Ascending aorta (tissue), 2 donors: ENCODE data around the gene OR1A1. TPM values are rescaled to one million over a fixed set of nuclear protein-coding genes. Genes with fewer than 3 reads are reported as not detected.

Source experiments
- DNase-seq, 2 donors: peaks; one replicate each; pipeline ENCODE4 v3.0.0-alpha.2; 2019; ENCODE audit warnings: low spot score in 2 of 2
- H3K27ac ChIP-seq, 2 donors: fragments of 200-600 bp; sonication (generic); one replicate each; pipeline ENCODE4 v1.5.1; 2016 to 2017; ENCODE audit warnings: mild to moderate bottlenecking in 1 of 2
- H3K27me3 ChIP-seq: fragments of 200-600 bp; sonication (generic); one replicate; pipeline ENCODE4 v1.5.1; 2017
- H3K36me3 ChIP-seq, 2 donors: fragments of 200-600 bp; sonication (generic); one replicate each; pipeline ENCODE4 v1.5.1; 2016
- H3K4me1 ChIP-seq, 2 donors: fragments of 200-600 bp; sonication (generic); one replicate each; pipeline ENCODE4 v1.5.1; 2016 to 2017; ENCODE audit warnings: mild to moderate bottlenecking in 1 of 2
- H3K4me3 ChIP-seq, 2 donors: fragments of 200-600 bp; sonication (generic); one replicate each; pipeline ENCODE4 v1.5.1; 2016 to 2017; ENCODE audit warnings: mild to moderate bottlenecking in 1 of 2
- H3K9me3 ChIP-seq, 2 donors: fragments of 200-600 bp; sonication (generic); one replicate each; pipeline ENCODE4 v1.5.1; 2016
- CTCF ChIP-seq, 3 experiments: fragments of 200-600 bp in 2 of 3; fragments of 450-650 bp in 1 of 3; sonication (generic) in 2 of 3; IDR thresholded peaks; one replicate each; pipeline ENCODE4 v1.5.1; 2016 to 2019; ENCODE audit warnings: antibody characterized with exemption in 3 of 3, mild to moderate bottlenecking in 1 of 3, moderate library complexity in 1 of 3
- intact Hi-C: fragments of 100-400 bp; cut with DNase I; formaldehyde crosslinking; loops from one replicate; pipeline ENCODE4 v1.15.1; 2023
- total RNA-seq: library from RNA; depleted of rRNA; stranded (reverse); fragments of >200 nt; gene quantifications from one replicate; pipeline ENCODE4 v1.1.0, GENCODE V29; 2016

OR1A1 gene
- total RNA-seq, result not detected

GRCh38 chr17:3207367-3207766 is at the start of gene OR1A1:
OR1A1 (plus strand) TSS chr17:3207667; CDS start chr17:3215621, 7,954 bp downstream.
- no peak for TF ChIP-seq CTCF (IDR thresholded peaks at IDR 0.05)
- intact Hi-C loops, result no loop called here
- DNase-seq, result no peak
- Histone ChIP-seq H3K4me1 (no peaks in the 10 kb centered on the region), H3K36me3 (no peaks in the 10 kb centered on the region), H3K27me3 (no peaks in the 10 kb centered on the region), H3K9me3 (peaks cover 0 to 4% of the 10 kb centered on the region in 2 donors), H3K27ac (no peak within 1 kb of the TSS), H3K4me3 (no peak within 1 kb of the TSS)

- Histone ChIP-seq H3K9me3 (peaks cover 0 to 17% of the 10 kb centered on the region in 2 donors), H3K4me3 (no peak overlapping the region), H3K27me3 (no peaks in the 10 kb centered on the region), H3K4me1 (no peaks in the 10 kb centered on the region), H3K36me3 (no peaks in the 10 kb centered on the region), H3K27ac (no peak overlapping the region)
- intact Hi-C loops, result no loop called here
- DNase-seq, result no peak
- TF ChIP-seq CTCF (IDR thresholded peaks at IDR 0.05), result no peak
These were observed 39.9 kb upstream of the OR1A1 start for GRCh38 chr17:3167574-3167973.

GRCh38 chr17:3189961-3190360 is 17.5 kb upstream of the OR1A1 start:
- Histone ChIP-seq H3K36me3 (no peaks in the 10 kb centered on the region), H3K27ac (no peak overlapping the region), H3K27me3 (no peaks in the 10 kb centered on the region), H3K9me3 (no peaks in the 10 kb centered on the region), H3K4me3 (no peak overlapping the region), H3K4me1 (no peaks in the 10 kb centered on the region)
- intact Hi-C loops, result no loop called here
- no peak for TF ChIP-seq CTCF (IDR thresholded peaks at IDR 0.05)
- no peak for DNase-seq

- Histone ChIP-seq H3K27me3 (no peaks in the 10 kb centered on the region), H3K4me1 (no peaks in the 10 kb centered on the region), H3K27ac (no peak within 1 kb of the TSS), H3K36me3 (no peaks in the 10 kb centered on the region), H3K4me3 (no peak within 1 kb of the TSS), H3K9me3 (peaks cover 0 to 4% of the 10 kb centered on the region in 2 donors)
- TF ChIP-seq CTCF (IDR thresholded peaks at IDR 0.05), result no peak
- intact Hi-C loops, result no loop called here
- DNase-seq, result no peak
These were observed 10.2 kb upstream of the OR1A1 start, which contains the start of gene OR1A2 for GRCh38 chr17:3197219-3197618. OR1A2 (plus strand) TSS chr17:3197519; CDS start chr17:3197519, 0 bp downstream.

DNA sequence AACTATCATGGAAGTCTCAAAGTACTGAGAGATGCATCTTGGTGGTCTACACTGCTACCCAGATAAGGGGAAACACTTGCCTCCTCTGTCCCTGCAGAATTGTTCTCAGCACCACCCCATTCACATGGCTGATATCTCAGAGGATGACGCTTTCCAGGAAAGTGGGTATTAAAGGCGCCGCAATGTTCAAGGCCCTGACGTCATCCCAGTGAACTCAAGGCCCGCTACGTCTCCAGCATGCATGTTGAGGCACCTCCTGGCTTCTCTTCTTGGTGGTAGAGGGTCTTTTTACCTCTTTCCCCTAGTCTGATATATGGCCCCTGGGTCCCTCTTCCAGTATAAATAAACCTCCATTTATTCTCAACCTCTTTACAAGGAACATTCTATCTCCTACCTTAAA is 1.0 kb downstream of the OR1A1 start:
- no peak overlapping the region for H3K4me3 ChIP-seq
- no peaks in the 10 kb centered on the region for H3K9me3 ChIP-seq
- DNase-seq, result no peak
- H3K36me3 ChIP-seq, result no peaks in the 10 kb centered on the region
- no peaks in the 10 kb centered on the region for H3K4me1 ChIP-seq
- H3K27me3 ChIP-seq, result no peaks in the 10 kb centered on the region
- intact Hi-C loops, result no loop called here
- no peak overlapping the region for H3K27ac ChIP-seq
- TF ChIP-seq CTCF (IDR thresholded peaks at IDR 0.05), result no peak

DNA sequence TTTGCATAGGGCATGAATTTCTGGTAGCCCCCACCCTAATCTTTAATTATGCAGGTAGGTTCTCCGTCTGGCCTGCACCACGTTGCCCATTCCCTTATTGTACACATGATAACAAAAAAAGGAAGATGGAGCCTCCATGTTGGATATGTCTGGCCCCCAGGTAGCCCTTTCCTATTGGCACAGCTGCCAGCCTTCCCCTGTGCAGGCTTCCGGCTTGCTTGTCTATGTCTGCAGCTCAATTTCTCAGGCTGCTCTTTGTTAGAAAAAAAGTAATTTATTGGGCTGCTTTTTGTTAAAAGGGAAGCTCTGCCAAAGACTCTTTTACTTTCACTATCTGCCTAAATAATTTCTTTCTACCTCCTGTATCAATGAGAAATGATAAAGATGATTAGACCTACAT is 5.5 kb downstream of the OR1A1 start:
- intact Hi-C loops, result no loop called here
- Histone ChIP-seq H3K4me1 (no peaks in the 10 kb centered on the region), H3K27ac (no peak overlapping the region), H3K27me3 (no peaks in the 10 kb centered on the region), H3K4me3 (no peak overlapping the region), H3K36me3 (no peaks in the 10 kb centered on the region), H3K9me3 (no peaks in the 10 kb centered on the region)
- DNase-seq, result no peak
- TF ChIP-seq CTCF (IDR thresholded peaks at IDR 0.05), result no peak
